Activated CD8-positive, alpha-beta memory T cell treated with anti-CD3 and anti-CD28 coated beads, Interleukin-2, amount 50 U/mL, for 1 hour (primary cell): Measurements from ENCODE around the gene NTRK3.

Experiments
- DNase-seq: peaks from one replicate; pipeline ENCODE4 v3.0.0-alpha.2; 2020; ENCODE audit errors: extremely low read depth

The NTRK3 gene

GRCh38 chr15:87942316-87942715, 314.2 kb downstream of the NTRK3 start:
- no peak for DNase-seq

GRCh38 chr15:87941606-87942005, 314.9 kb downstream of the NTRK3 start:
- no peak for DNase-seq

GRCh38 chr15:87940768-87941167, 315.8 kb downstream of the NTRK3 start:
- DNase-seq: no peak

GRCh38 chr15:87939848-87940457, 316.6 kb downstream of the NTRK3 start:
- DNase-seq: no peak

GRCh38 chr15:87938031-87938430, 318.5 kb downstream of the NTRK3 start:
- DNase-seq: no peak

- no peak for DNase-seq
These were observed 321.0 kb downstream of the NTRK3 start for GRCh38 chr15:87935583-87935982.

GRCh38 chr15:87931584-87931983, 325.0 kb downstream of the NTRK3 start:
- no peak for DNase-seq

- DNase-seq: no peak
These were observed 326.1 kb downstream of the NTRK3 start for GRCh38 chr15:87930457-87930856.

- DNase-seq: no peak
These were observed 326.7 kb downstream of the NTRK3 start for GRCh38 chr15:87929841-87930240.

GRCh38 chr15:87924433-87924832, 332.1 kb downstream of the NTRK3 start:
- no peak for DNase-seq

- DNase-seq: no peak
These were observed 337.5 kb downstream of the NTRK3 start for GRCh38 chr15:87919064-87919463.

GRCh38 chr15:87917480-87917879, 339.1 kb downstream of the NTRK3 start:
- no peak for DNase-seq

- no peak for DNase-seq
These were observed 340.3 kb downstream of the NTRK3 start for GRCh38 chr15:87916208-87916607.

- no peak for DNase-seq
These were observed 346.2 kb downstream of the NTRK3 start for GRCh38 chr15:87910301-87910700.

- no peak for DNase-seq
These were observed 348.7 kb downstream of the NTRK3 start for GRCh38 chr15:87907676-87908446.

GRCh38 chr15:87906444-87906843, 350.1 kb downstream of the NTRK3 start:
- DNase-seq: no peak

GRCh38 chr15:87902772-87903426, 353.6 kb downstream of the NTRK3 start:
- DNase-seq: no peak

- no peak for DNase-seq
These were observed 354.4 kb downstream of the NTRK3 start for GRCh38 chr15:87901926-87902690.

GRCh38 chr15:87901008-87901407, 355.5 kb downstream of the NTRK3 start:
- no peak for DNase-seq

GRCh38 chr15:87896936-87897335, 359.6 kb downstream of the NTRK3 start:
- no peak for DNase-seq

- DNase-seq: no peak
These were observed 369.4 kb downstream of the NTRK3 start for GRCh38 chr15:87887177-87887576.

- no peak for DNase-seq
These were observed 375.5 kb downstream of the NTRK3 start for GRCh38 chr15:87881026-87881425.
